GM21619 (cell line): ENCODE measurements around the gene ZNF488.
"Not testable (repeated sequence)": the region's sequence is repeated elsewhere in the genome, so short reads cannot be mapped to it uniquely, and the experiment has no call there.

ENCODE experiments used
- ATAC-seq: cut with Tn5 transposase; IDR thresholded peaks from one replicate; pipeline ENCODE4 v1.9.1; 2021; ENCODE audit not compliant: unreplicated experiment

ZNF488 gene

GRCh38 chr10:47409866-47410256, 25.8 kb upstream of the ZNF488 start:
- no peak for ATAC-seq

- no peak for ATAC-seq
These were observed 25.2 kb upstream of the ZNF488 start for GRCh38 chr10:47409171-47409865.

- no peak for ATAC-seq
These were observed 24.5 kb upstream of the ZNF488 start for GRCh38 chr10:47408606-47409005.

- no peak for ATAC-seq
These were observed 23.0 kb upstream of the ZNF488 start for GRCh38 chr10:47406870-47407691.

GRCh38 chr10:47406548-47406869, 22.4 kb upstream of the ZNF488 start:
- ATAC-seq: no peak

GRCh38 chr10:47405857-47406547, 21.9 kb upstream of the ZNF488 start:
- no peak for ATAC-seq

- no peak for ATAC-seq
These were observed 20.8 kb upstream of the ZNF488 start for GRCh38 chr10:47404937-47405336.

- ATAC-seq: no peak
These were observed 20.4 kb upstream of the ZNF488 start for GRCh38 chr10:47404446-47404845.

GRCh38 chr10:47403446-47404318, 19.6 kb upstream of the ZNF488 start:
- ATAC-seq: no peak

GRCh38 chr10:47402641-47403301, 18.7 kb upstream of the ZNF488 start:
- no peak for ATAC-seq

GRCh38 chr10:47401874-47402640, 18.0 kb upstream of the ZNF488 start:
- ATAC-seq: no peak

- ATAC-seq: no peak
These were observed 17.1 kb upstream of the ZNF488 start for GRCh38 chr10:47401210-47401609.

- no peak for ATAC-seq
These were observed 16.7 kb upstream of the ZNF488 start for GRCh38 chr10:47400786-47401185.

- no peak for ATAC-seq
These were observed 16.2 kb upstream of the ZNF488 start for GRCh38 chr10:47400251-47400650.

GRCh38 chr10:47397256-47397655, 13.2 kb upstream of the ZNF488 start:
- ATAC-seq: no peak

- no peak for ATAC-seq
These were observed 12.2 kb upstream of the ZNF488 start for GRCh38 chr10:47396311-47396717.

- ATAC-seq: no peak
These were observed 5.5 kb upstream of the ZNF488 start for GRCh38 chr10:47389619-47390018.

GRCh38 chr10:47388879-47389278, 4.8 kb upstream of the ZNF488 start:
- no peak for ATAC-seq

- not testable (repeated sequence) for ATAC-seq
These were observed 2.0 kb upstream of the ZNF488 start for GRCh38 chr10:47386104-47386503.
